Activated CD8-positive, alpha-beta memory T cell treated with anti-CD3 and anti-CD28 coated beads for 36 hours (primary cell): Measurements from ENCODE around the gene PDE3B. TPM values are rescaled to one million over a fixed set of nuclear protein-coding genes. Genes with fewer than 3 reads are reported as not detected.
"Not testable (repeated sequence)": the region's sequence is repeated elsewhere in the genome, so short reads cannot be mapped to it uniquely, and the experiment has no call there.

Source experiments
- CTCF ChIA-PET: fragments of 350-600 bp; sonication (Branson Sonifier 250); formaldehyde crosslinking; loops from one replicate; lab custom pipeline; 2021; ENCODE audit warnings: antibody characterized with exemption; lab: Charles Lee
- POLR2A ChIA-PET: fragments of 350-600 bp; sonication (Branson Sonifier 250); formaldehyde crosslinking; loops from one replicate; lab custom pipeline; 2021; ENCODE audit warnings: antibody characterized with exemption; lab: Charles Lee
- total RNA-seq, 2 experiments: library from RNA; stranded (reverse); gene quantifications; one replicate each; pipeline ENCODE4 v1.2.3, GENCODE V29; 2021

PDE3B gene
- total RNA-seq, 2 experiments from 2014 or later = 38.7 to 39.1 TPM

DNA sequence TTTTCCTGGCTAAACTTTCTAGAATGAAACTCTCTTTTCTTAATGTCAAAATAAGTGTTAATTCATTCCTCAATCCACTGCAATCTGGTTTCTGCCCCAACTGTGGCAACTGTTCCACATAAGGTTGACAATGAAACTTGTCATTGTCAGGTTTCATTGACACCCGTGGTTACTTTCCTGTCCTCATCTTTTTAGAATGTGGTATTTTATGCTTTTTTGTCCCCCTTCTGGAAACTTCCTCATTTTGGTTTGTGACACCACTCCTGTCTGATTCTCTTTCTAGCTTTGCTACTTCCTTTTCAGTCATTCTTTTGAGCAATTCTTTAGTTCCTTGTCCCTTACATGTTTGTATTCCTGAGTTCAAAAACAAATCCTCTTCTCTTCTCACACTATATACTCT, 7.5 kb upstream of the PDE3B start:
- ChIA-PET CTCF (interaction anchor here (1.8 kb wide), 1 partner anchor 271 kb away, joined by 4 read pairs; no protein-coding TSS in a partner anchor), POLR2A (interaction anchor here (0.9 to 1.0 kb wide), 2 partner anchors 8 to 116 kb away, joined by 3 read pairs; partner anchors contain the start of gene PSMA1)

DNA sequence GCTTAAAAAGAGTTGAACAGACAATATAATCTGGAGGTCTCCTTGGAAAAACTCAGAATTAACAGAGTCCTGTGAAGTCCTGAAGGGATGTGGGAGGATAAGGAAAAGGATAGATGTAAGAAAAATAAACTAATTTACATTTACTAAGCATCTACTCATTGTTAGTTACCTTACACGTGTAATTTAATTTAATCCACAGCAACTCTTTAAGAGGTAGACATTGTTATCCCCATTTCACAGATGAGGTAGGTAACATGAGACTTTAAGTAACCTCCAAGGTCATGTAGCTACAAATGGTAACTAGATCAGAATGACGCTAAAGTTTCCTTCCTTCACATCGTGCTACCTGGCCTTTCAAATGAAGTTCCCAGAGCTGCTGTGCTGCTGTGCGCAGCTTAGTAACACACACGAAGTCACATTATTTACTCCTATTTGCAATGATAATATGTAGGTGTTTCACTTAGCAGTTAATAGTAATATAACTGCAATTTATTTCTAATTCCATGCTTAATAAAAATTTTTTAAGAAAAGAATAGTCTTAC, 5.7 kb upstream of the PDE3B start:
- ChIA-PET POLR2A (interaction anchor here (0.6 kb wide), 2 partner anchors 100 to 189 kb away, joined by 4 to 5 read pairs; no protein-coding TSS in a partner anchor), CTCF (no interaction called here)

DNA sequence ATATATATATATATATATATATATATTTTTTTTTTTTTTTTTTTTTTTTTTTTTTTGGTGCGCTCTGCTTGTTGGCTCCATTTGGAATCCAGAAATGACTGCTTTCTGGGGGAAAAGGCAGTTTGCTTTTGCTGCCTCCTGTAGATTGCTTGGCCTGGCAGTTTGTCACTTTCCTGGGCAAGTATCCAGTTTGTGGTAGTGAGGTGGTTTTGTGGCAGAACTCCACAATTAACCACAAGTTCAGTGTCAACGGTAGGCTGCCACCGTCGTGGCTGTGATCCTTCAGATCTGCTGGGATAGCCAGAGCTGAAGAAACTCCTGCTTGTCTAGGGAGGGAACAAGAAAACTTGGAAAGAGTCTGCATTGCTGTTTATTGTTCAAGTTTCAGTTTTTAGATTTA, 5.0 kb upstream of the PDE3B start:
- ChIA-PET CTCF (no interaction called here), POLR2A (interaction anchor here (0.5 to 0.6 kb wide), 2 partner anchors 80 to 189 kb away, joined by 4 to 5 read pairs; no protein-coding TSS in a partner anchor)

DNA sequence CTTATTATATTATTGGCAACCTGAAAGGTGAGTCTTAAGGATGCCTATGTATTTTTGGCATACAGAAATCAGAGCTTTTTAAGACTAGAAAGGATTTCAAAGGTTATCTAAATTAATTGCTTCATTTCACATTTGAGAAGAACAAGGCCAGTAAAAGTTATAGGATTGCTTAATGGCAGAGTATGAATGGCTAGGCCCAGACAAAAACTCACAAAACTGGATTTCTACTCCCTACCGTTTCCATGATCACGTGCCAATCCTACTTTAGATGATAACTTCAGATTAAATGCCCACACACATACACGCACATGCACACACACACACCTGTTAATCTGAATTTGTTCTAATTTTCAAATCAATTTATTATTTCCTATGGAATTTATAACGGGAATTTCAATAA, 1.8 kb upstream of the PDE3B start:
- ChIA-PET CTCF (no interaction called here), POLR2A (no interaction called here)

DNA sequence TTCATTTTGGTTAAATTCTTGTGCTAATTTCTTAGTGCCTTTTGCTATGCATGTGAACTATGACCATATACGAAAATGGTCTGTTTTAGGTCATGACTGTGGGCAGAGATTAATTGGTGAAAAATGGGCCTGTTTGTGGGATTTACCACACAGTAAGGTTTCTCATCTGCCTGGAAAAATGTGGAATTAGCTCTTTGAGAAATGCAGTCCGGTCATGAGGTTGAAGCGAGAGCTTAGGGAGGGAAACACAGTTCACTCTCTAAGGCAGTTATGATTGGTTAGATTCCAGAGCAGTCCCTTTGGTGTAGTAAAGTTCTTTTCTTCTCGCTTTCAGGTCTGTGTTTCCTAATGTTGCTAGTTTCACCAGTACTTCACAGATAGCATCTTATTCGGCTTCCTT, 1.2 kb upstream of the PDE3B start:
- ChIA-PET POLR2A (interaction anchor here (0.7 kb wide), 1 partner anchor 252 kb away, joined by 3 read pairs; no protein-coding TSS in a partner anchor), CTCF (no interaction called here)

DNA sequence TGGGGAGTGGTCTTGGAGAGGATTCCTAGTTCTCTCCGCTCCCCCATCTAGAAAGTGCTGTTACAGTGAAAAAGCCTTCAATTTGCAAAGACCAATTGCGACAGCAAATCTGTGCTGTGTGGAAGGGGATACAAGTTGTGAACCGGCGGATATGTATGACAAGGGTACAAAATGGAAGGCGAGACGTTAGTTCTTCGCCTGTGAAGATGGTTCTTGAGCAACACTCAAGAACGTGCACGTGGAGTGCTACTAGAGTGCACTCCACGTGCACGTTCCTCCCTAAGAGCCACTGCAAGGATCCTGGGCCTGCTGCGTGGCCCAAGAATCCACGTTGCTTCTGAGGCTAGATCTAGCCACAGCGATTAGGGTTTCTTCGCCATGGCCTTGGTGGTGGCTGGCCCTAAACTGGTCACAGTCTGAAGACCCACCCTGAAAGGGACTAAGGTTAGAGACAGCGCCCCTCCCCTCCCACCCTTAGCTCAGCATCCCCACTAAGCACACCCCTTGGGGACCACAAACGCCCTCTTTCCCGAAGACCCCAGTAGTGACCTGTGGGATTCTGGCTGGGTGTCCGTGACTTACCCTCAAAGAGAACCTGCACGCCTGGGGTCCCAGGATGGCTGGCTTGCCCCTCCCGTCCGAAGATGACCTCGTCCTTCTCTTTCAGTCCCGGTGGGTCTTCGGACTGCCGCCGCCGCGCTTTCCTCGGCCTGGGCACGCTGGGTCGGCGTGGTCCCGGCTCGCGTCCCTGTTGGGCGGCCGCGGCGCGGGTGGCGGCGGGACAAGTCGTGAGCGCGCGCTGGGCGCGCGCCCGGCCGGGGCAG, 519 bp upstream of the PDE3B start:
- POLR2A ChIA-PET = interaction anchor here (0.7 to 2.4 kb wide), 4 partner anchors 88 to 252 kb away, joined by 3 to 25 read pairs (median 8); partner anchors contain the start of gene PSMA1

DNA sequence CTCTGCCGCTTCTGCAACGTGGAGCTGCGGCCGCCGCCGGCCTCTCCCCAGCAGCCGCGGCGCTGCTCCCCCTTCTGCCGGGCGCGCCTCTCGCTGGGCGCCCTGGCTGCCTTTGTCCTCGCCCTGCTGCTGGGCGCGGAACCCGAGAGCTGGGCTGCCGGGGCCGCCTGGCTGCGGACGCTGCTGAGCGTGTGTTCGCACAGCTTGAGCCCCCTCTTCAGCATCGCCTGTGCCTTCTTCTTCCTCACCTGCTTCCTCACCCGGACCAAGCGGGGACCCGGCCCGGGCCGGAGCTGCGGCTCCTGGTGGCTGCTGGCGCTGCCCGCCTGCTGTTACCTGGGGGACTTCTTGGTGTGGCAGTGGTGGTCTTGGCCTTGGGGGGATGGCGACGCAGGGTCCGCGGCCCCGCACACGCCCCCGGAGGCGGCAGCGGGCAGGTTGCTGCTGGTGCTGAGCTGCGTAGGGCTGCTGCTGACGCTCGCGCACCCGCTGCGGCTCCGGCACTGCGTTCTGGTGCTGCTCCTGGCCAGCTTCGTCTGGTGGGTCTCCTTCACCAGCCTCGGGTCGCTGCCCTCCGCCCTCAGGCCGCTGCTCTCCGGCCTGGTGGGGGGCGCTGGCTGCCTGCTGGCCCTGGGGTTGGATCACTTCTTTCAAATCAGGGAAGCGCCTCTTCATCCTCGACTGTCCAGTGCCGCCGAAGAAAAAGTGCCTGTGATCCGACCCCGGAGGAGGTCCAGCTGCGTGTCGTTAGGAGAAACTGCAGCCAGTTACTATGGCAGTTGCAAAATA, 816 bp downstream of the PDE3B start:
- POLR2A ChIA-PET = interaction anchor here (0.5 to 2.4 kb wide), 18 partner anchors 8 to 306 kb away, joined by 3 to 25 read pairs (median 5); partner anchors contain the start of genes COPB1, CYP2R1 and PSMA1
- CTCF ChIA-PET = interaction anchor here (0.7 to 2.6 kb wide), 10 partner anchors 25 to 263 kb away, joined by 3 to 13 read pairs (median 3); partner anchors contain the start of genes CYP2R1 and PSMA1

More for the DNA sequence above, 519 bp upstream of the PDE3B start:
- CTCF ChIA-PET = interaction anchor here (0.9 kb wide), 1 partner anchor 122 kb away, joined by 3 read pairs; no protein-coding TSS in a partner anchor

DNA sequence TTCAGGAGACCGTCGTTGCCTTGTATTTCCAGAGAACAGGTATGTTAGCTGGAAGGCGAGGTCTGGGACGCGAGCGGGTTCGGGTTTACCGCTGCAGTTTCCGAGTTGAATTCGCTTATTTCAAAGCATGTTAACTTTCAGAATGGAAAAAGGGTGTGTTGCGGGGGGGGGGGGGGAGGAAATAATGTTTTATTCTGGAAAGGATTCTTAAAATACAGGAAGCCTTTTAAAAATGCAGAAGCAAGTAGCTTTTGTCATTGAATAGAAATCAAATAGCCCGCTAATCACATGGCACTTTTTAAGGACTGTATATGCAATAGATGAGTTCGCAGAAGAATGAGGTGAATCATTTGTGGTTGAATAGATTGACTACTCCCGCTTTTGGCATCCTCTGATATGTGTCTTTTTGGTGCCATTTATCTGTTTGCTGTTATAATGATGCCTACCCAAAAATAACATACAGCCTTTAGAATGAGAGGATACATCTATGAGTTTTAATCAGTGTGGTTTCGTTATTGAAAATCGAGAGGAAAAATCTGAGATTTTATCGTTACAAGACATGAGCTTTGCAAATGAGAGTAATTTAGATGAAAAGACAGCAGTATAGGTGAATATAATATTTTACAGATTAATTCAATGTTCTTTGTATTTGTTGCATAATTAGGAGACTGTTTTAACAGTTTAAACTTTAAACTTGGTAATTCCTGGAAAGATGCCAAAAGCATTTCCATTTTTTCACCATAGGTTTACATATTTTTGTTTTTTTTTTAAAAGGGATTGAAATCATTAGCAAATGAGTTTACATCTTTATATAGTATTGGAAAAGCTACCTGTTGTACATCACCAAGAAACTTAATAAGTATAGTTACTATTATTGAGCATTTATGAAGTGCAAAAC, 1.7 kb downstream of the PDE3B start:
- ChIA-PET POLR2A (interaction anchor here (0.6 to 2.4 kb wide), 14 partner anchors 10 to 247 kb away, joined by 3 to 25 read pairs (median 7); partner anchors contain the start of genes COPB1, CYP2R1 and PSMA1), CTCF (interaction anchor here (0.6 to 2.6 kb wide), 9 partner anchors 12 to 262 kb away, joined by 3 to 13 read pairs (median 4); partner anchors contain the start of genes CYP2R1 and PSMA1)

DNA sequence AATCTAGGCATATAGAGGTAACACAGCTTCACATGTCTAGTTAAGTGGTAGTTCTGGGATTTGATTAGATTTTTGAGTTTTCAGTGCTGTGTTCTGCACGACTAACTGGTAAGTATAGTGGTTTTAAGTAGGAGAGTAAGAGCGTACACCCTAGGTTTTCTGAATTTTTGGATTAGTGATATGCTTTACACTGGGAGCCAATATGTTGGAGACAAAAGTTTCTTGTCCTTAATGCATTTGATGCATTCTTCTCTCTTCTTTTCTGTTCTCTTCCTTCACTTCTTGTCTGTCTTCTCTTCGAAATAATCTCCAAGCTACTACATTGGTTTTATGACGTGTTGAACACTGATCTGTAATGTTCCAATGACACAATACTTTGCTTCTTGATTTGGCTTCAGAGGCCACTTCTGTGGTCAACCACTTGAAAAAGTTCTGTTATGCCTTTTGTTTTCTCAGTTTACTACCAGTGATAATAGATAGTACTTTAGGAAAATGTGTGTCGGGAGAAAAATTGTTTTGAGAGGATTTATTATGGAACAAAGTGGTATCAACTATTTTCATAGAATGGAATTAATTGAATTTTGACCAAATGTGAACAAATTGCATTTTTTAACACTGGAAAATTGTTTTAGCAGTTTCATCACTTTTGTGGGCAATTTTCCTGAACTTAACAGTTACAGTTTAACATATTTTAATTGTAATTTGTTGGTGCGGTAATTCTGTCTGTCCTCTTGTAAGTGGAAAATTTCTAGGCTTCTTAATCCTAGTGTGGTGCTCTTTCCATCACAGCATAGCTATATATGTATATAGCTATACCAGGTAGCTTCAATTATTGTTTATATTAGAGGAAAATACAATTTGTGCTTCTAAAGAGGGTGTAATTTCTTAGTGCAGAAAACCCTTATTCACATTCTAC, 2.6 kb downstream of the PDE3B start:
- ChIA-PET CTCF (interaction anchor here (2.3 to 2.6 kb wide), 2 partner anchors 127 to 261 kb away, joined by 8 to 13 read pairs; partner anchors contain the start of gene PSMA1), POLR2A (interaction anchor here (2.0 to 2.3 kb wide), 2 partner anchors 102 to 122 kb away, joined by 8 to 18 read pairs; no protein-coding TSS in a partner anchor)

DNA sequence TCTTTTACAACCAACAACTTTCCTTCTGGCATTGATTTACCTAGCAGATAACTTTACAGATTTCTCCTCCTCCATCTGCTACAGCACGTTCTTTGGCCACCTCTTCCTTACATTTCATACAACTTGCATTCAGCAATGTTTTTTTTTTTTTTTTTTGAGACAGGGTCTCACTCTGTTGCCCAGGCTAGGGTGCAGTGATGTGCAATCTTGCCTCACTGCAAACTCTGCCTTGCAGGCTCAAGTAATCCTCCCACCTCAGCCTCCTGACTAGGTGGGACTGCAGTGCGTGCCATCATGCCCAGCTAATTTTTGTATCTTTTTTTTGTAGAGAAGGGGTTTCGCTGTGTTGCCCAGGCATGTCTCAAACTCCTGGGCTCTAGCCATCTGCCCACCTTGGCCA, 6.5 kb downstream of the PDE3B start:
- ChIA-PET CTCF (no interaction called here), POLR2A (interaction anchor here (0.7 kb wide), 1 partner anchor 9 kb away, joined by 5 read pairs; no protein-coding TSS in a partner anchor)

DNA sequence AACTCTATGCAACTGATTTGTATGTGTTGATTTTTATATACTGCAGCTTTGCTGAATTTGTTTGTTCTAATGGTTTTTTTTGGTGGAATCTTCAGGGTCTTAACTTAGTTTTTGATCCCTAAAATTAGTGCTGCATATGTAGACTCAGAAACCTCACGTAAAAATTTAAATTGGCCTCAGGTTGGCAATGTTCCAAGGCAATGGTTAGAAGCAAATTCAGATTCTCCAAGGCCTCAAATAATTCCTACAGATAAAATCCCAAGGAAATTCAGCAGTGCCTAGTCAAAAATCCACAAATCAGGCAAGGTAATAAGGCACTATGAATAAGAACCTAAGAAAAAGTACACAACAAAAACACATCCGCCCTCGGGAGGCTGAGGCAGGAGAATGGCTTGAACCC, 9.5 kb downstream of the PDE3B start:
- CTCF ChIA-PET = no interaction called here
- POLR2A ChIA-PET = no interaction called here

DNA sequence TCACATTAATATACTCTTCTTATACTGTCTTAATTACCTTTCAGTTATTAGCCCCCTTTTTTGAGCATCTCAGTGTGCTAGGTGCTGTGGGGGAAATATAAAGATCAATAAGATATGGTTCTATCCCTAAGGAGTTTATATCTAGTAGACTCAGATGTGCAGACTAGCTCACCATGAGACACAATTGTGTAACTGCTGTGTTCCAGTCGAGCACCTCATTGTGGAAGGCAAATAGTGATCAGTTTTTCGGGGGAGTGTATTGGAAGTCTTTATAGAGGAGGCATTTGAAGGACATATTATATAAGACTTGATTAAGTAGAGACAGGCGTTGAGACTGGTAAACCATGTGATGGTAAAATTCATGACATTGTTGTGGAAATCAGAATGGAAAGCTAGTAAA, 11.8 kb downstream of the PDE3B start:
- CTCF ChIA-PET = no interaction called here
- POLR2A ChIA-PET = no interaction called here

DNA sequence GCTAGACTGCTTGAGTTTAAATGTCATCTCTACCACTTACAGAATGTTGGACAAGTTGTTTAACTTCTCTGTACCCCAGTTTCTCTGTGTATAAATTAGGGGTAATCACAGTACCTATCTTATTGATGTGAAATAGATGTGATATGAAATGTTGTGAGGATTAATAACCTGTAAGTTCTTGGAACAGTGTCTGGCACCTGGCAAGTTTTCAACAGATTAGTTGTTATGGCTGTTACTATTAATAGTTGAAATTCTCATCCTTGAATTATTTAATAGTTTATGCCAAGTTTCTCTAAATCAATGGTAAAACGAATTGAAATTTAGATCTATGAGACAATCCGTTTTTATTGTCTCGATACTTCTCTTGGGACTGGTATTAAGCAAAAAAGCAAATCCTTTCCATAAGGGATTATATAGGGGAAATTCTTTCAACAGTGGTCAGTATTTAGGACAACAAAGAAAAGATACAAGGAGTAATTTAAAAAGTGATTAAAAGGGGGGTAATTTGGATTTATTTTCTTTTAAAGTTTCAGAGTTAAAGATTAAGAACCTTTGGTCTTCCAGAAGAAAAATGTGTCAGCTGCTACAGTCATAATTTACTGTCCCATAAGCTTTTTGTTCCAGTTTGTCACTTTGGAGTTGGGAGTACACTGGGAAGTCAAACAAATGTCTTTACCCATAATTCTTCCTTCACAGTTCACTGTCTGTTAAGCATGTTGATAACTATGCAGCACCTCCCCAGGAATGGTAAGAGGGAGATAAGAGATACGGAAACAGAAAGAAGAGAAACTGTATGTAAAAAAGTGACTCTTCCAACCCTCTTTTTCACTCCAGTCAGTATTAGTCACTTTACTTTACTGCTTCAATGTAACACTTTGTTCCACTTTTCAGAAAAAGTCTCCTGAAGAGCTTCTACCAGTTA, 13.2 kb downstream of the PDE3B start:
- ChIA-PET CTCF (interaction anchor here (1.0 kb wide), 1 partner anchor 12 kb away, joined by 4 read pairs; no protein-coding TSS in a partner anchor), POLR2A (interaction anchor here (0.9 kb wide), 1 partner anchor 12 kb away, joined by 9 read pairs; no protein-coding TSS in a partner anchor)

DNA sequence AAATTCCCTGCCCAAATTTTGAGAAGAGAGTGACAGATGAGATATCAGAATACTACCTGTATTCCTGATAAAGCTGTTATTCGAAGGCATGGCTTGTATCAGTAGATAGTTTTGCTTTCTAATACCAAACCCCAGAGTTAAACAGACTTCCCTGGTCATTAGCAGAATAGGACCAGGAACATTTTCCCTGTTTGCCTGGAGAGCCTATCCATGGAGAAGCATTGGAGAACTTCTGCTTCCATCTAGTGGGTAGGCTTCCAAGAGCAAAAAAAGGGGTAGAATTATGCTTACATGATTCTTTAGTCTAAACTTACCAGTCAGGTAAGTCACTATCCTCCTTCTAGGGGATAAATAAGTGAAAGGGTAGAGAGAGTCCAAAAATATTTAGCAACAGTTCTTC, 14.2 kb downstream of the PDE3B start:
- ChIA-PET POLR2A (interaction anchor here (0.9 kb wide), 1 partner anchor 13 kb away, joined by 9 read pairs; no protein-coding TSS in a partner anchor), CTCF (no interaction called here)

DNA sequence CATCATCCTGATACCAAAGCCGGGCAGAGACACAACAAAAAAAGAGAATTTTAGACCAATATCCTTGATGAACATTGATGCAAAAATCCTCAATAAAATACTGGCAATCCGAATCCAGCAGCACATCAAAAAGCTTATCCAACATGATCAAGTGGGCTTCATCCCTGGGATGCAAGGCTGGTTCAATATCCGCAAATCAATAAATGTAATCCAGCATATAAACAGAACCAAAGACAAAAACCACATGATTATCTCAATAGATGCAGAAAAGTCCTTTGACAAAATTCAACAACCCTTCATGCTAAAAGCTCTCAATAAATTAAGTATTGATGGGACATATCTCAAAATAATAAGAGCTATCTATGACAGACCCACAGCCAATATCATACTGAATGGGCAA, 21.3 kb downstream of the PDE3B start:
- CTCF ChIA-PET, POLR2A ChIA-PET: not testable (repeated sequence)

DNA sequence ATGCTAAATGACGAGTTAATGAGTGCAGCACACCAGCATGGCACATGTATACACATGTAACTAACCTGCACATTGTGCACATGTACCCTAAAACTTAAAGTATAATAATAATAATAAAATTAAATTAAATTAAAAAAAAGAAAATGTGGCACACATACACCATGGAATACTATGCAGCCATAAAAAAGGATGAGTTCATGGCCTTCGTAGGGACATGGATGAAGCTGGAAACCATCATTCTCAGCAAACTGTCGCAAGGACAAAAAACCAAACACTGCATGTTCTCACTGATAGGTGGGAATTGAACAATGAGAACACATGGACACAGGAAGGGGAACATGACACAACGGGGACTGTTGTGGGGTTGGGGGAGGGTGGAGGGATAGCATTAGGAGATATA, 23.7 kb downstream of the PDE3B start:
- CTCF ChIA-PET, POLR2A ChIA-PET: not testable (repeated sequence)
